HEK293 (cell line): ENCODE measurements around the gene PTGIR.

Experiments used
- CTCF ChIA-PET: fragments of 350-600 bp; formaldehyde crosslinking; extraction: SDS; loops from one replicate; lab custom pipeline; 2021; ENCODE audit warnings: antibody characterized with exemption; lab: Yijun Ruan, JAX
- POLR2A ChIA-PET: fragments of 300-600 bp; formaldehyde crosslinking; extraction: SDS; loops from one replicate; lab custom pipeline; 2020; ENCODE audit warnings: antibody characterized with exemption, inconsistent platforms; lab: Yijun Ruan, JAX
- H3K27ac ChIP-seq: fragments of 200-500 bp; sonication (Bioruptor generic); 2 replicates; pipeline ENCODE4 v1.5.1; 2014; ENCODE audit warnings: low read depth, low read length, control low read depth, inconsistent platforms; ENCODE audit errors: extremely low read depth
- H3K36me3 ChIP-seq, 2 experiments: fragments of 200-500 bp in 1 of 2; sonication (Bioruptor generic) in 1 of 2; 1 replicate in 1 of 2; 2 replicates in 1 of 2; pipeline ENCODE4 v1.5.1; 2014 to 2017; ENCODE audit warnings: inconsistent platforms in 2 of 2, low read length in 2 of 2; ENCODE audit not compliant: control insufficient read depth in 2 of 2, insufficient read depth in 1 of 2
- H3K4me1 ChIP-seq: fragments of 200-500 bp; sonication (Bioruptor generic); 2 replicates; pipeline ENCODE4 v1.5.1; 2014; ENCODE audit warnings: mild to moderate bottlenecking, low read length, inconsistent platforms; ENCODE audit not compliant: control insufficient read depth, insufficient read depth
- H3K4me3 ChIP-seq: 2 replicates; pipeline ENCODE4 v1.5.1; 2011; ENCODE audit warnings: low read depth, mild to moderate bottlenecking, control low read depth, low read length, moderate library complexity
- H3K9me3 ChIP-seq: fragments of 200-500 bp; sonication (Bioruptor generic); 2 replicates; pipeline ENCODE4 v1.5.1; 2014; ENCODE audit warnings: low read depth, low read length, inconsistent platforms; ENCODE audit not compliant: control insufficient read depth, insufficient read depth
- BCL11A ChIP-seq: fragments of 450-650 bp; formaldehyde crosslinking; IDR thresholded peaks from 2 replicates; pipeline ENCODE4 v1.5.1; 2016; ENCODE audit warnings: low read depth, missing biosample characterization, missing genetic modification characterization
- KLF8 ChIP-seq: fragments of 450-650 bp; formaldehyde crosslinking; IDR thresholded peaks from 2 replicates; pipeline ENCODE4 v1.5.1; 2016; ENCODE audit warnings: missing biosample characterization, missing genetic modification characterization
- SETDB1 ChIP-seq: IDR thresholded peaks from one replicate; pipeline ENCODE4 v1.6.1; 2017; ENCODE audit warnings: mild to moderate bottlenecking, low read length, moderate library complexity, mixed read lengths; ENCODE audit not compliant: insufficient read length
- ZBTB1 ChIP-seq: fragments of 450-650 bp; formaldehyde crosslinking; IDR thresholded peaks from 2 replicates; pipeline ENCODE4 v1.5.1; 2016; ENCODE audit warnings: missing biosample characterization, missing genetic modification characterization
- ZFHX2 ChIP-seq: fragments of 450-650 bp; formaldehyde crosslinking; conservative IDR thresholded peaks from 2 replicates; pipeline ENCODE4 v1.5.1; 2016; ENCODE audit warnings: missing biosample characterization, missing genetic modification characterization
- ZFP69B ChIP-seq: fragments of 450-650 bp; formaldehyde crosslinking; IDR thresholded peaks from 2 replicates; pipeline ENCODE4 v1.5.1; 2016; ENCODE audit warnings: missing biosample characterization, missing genetic modification characterization
- ZNF169 ChIP-seq: fragments of 450-650 bp; formaldehyde crosslinking; IDR thresholded peaks from 2 replicates; pipeline ENCODE4 v1.5.1; 2016; ENCODE audit warnings: missing biosample characterization, missing genetic modification characterization
- ZNF211 ChIP-seq: fragments of 450-650 bp; formaldehyde crosslinking; IDR thresholded peaks from 2 replicates; pipeline ENCODE4 v1.5.1; 2016; ENCODE audit warnings: low read depth, missing biosample characterization, missing genetic modification characterization
- ZNF223 ChIP-seq: fragments of 450-650 bp; formaldehyde crosslinking; IDR thresholded peaks from 2 replicates; pipeline ENCODE4 v1.5.1; 2016; ENCODE audit warnings: missing biosample characterization, missing genetic modification characterization
- ZNF292 ChIP-seq: fragments of 450-650 bp; formaldehyde crosslinking; IDR thresholded peaks from 2 replicates; pipeline ENCODE4 v1.5.1; 2016; ENCODE audit warnings: low read depth, missing biosample characterization, missing genetic modification characterization, borderline replicate concordance
- ZNF341 ChIP-seq: fragments of 450-650 bp; formaldehyde crosslinking; IDR thresholded peaks from 2 replicates; pipeline ENCODE4; 2016; ENCODE audit warnings: low read depth, missing biosample characterization, missing genetic modification characterization
- ZNF354C ChIP-seq: fragments of 450-650 bp; formaldehyde crosslinking; IDR thresholded peaks from 2 replicates; pipeline ENCODE4 v1.5.1; 2016; ENCODE audit warnings: missing biosample characterization, missing genetic modification characterization, low read depth, borderline replicate concordance
- ZNF585B ChIP-seq: fragments of 450-650 bp; formaldehyde crosslinking; IDR thresholded peaks from 2 replicates; pipeline ENCODE4 v1.5.1; 2016; ENCODE audit warnings: missing biosample characterization, missing genetic modification characterization
- ZNF596 ChIP-seq: fragments of 450-650 bp; IDR thresholded peaks from 2 replicates; pipeline ENCODE4 v1.5.0; 2018; ENCODE audit warnings: missing biosample characterization, mild to moderate bottlenecking, missing genetic modification characterization, moderate library complexity
- ZNF626 ChIP-seq: fragments of 450-650 bp; sonication (Bioruptor Pico); formaldehyde crosslinking; IDR thresholded peaks from 2 replicates; pipeline ENCODE4 v1.5.1; 2018; ENCODE audit warnings: missing biosample characterization, missing genetic modification characterization, inconsistent platforms
- ZNF629 ChIP-seq: fragments of 450-650 bp; formaldehyde crosslinking; IDR thresholded peaks from 2 replicates; pipeline ENCODE4 v1.5.1; 2017; ENCODE audit warnings: missing biosample characterization, missing genetic modification characterization
- ZNF677 ChIP-seq: fragments of 450-650 bp; IDR thresholded peaks from 2 replicates; pipeline ENCODE4 v1.5.0; 2018; ENCODE audit warnings: missing biosample characterization, mild to moderate bottlenecking, missing genetic modification characterization, moderate library complexity
- ZNF791 ChIP-seq: fragments of 450-650 bp; formaldehyde crosslinking; IDR thresholded peaks from 2 replicates; pipeline ENCODE4 v1.5.1; 2016; ENCODE audit warnings: missing biosample characterization, missing genetic modification characterization
- TF ChIP-seq, protein P1 (sequence below): fragments of 450-650 bp; formaldehyde crosslinking; IDR thresholded peaks from 2 replicates; pipeline ENCODE4 v1.5.1; 2016; ENCODE audit warnings: missing biosample characterization, missing genetic modification characterization
- TF ChIP-seq, protein P2 (sequence below): fragments of 450-650 bp; formaldehyde crosslinking; IDR thresholded peaks from 2 replicates; pipeline ENCODE4 v1.5.1; 2016; ENCODE audit warnings: missing biosample characterization, missing genetic modification characterization
- TF ChIP-seq, protein P3 (sequence below): fragments of 450-650 bp; formaldehyde crosslinking; IDR thresholded peaks from 2 replicates; pipeline ENCODE4 v1.5.1; 2016; ENCODE audit warnings: missing biosample characterization, missing genetic modification characterization
- TF ChIP-seq, protein P4 (sequence below): fragments of 450-650 bp; formaldehyde crosslinking; IDR thresholded peaks from 2 replicates; pipeline ENCODE4 v1.5.1; 2017; ENCODE audit warnings: missing biosample characterization, mild to moderate bottlenecking, missing genetic modification characterization, moderate library complexity
- TF ChIP-seq, protein P5 (sequence below): fragments of 450-650 bp; formaldehyde crosslinking; IDR thresholded peaks from 2 replicates; pipeline ENCODE4; 2016; ENCODE audit warnings: missing biosample characterization, missing genetic modification characterization

PTGIR gene

DNA sequence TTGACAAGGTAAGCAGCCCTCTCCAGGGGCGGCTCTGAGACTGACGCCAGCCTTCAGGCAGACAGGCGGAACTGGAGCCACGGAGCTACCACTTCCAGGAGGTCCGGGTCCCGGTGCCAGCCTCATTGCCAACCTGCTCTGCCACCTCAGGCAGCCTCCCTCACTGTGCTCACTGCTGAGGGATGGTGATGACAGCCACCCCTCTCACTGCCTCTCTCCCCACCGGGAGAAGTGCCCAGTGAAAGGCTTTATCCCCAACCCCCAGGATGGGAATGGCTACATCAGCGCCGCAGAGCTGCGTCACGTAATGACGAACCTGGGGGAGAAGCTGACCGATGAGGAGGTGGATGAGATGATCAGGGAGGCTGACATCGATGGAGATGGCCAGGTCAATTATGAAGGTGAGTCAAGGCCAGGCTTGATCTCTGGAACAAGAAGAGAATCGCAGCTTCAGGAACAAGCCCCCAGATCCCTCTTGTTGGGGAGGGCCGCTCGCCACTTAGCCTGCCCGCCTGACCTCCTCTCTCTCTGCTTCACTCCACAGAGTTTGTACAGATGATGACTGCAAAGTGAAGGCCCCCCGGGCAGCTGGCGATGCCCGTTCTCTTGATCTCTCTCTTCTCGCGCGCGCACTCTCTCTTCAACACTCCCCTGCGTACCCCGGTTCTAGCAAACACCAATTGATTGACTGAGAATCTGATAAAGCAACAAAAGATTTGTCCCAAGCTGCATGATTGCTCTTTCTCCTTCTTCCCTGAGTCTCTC is 16.1 kb downstream of the PTGIR start (continued):
- TF ChIP-seq, protein P1, sequence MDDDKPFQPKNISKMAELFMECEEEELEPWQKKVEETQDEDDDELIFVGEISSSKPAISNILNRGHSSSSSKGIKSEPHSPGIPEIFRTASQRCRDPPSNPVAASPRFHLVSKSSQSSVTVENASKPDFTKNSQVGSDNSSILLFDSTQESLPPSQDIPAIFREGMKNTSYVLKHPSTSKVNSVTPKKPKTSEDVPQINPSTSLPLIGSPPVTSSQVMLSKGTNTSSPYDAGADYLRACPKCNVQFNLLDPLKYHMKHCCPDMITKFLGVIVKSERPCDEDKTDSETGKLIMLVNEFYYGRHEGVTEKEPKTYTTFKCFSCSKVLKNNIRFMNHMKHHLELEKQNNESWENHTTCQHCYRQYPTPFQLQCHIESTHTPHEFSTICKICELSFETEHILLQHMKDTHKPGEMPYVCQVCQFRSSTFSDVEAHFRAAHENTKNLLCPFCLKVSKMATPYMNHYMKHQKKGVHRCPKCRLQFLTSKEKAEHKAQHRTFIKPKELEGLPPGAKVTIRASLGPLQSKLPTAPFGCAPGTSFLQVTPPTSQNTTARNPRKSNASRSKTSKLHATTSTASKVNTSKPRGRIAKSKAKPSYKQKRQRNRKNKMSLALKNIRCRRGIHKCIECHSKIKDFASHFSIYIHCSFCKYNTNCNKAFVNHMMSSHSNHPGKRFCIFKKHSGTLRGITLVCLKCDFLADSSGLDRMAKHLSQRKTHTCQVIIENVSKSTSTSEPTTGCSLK (tag by site-specific recombination) = no peak
- no peak for TF ChIP-seq ZNF677 (tag by site-specific recombination)
- TF ChIP-seq ZFHX2 = no peak
- no peak for TF ChIP-seq ZNF629 (tag by site-specific recombination)
- no peak for TF ChIP-seq ZNF211
- no peak for TF ChIP-seq BCL11A
- TF ChIP-seq KLF8 (tag by site-specific recombination) = no peak
- TF ChIP-seq, protein P2, sequence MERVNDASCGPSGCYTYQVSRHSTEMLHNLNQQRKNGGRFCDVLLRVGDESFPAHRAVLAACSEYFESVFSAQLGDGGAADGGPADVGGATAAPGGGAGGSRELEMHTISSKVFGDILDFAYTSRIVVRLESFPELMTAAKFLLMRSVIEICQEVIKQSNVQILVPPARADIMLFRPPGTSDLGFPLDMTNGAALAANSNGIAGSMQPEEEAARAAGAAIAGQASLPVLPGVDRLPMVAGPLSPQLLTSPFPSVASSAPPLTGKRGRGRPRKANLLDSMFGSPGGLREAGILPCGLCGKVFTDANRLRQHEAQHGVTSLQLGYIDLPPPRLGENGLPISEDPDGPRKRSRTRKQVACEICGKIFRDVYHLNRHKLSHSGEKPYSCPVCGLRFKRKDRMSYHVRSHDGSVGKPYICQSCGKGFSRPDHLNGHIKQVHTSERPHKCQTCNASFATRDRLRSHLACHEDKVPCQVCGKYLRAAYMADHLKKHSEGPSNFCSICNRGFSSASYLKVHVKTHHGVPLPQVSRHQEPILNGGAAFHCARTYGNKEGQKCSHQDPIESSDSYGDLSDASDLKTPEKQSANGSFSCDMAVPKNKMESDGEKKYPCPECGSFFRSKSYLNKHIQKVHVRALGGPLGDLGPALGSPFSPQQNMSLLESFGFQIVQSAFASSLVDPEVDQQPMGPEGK (tag by site-specific recombination) = no peak
- TF ChIP-seq, all 188 proteins: peak for 0

DNA sequence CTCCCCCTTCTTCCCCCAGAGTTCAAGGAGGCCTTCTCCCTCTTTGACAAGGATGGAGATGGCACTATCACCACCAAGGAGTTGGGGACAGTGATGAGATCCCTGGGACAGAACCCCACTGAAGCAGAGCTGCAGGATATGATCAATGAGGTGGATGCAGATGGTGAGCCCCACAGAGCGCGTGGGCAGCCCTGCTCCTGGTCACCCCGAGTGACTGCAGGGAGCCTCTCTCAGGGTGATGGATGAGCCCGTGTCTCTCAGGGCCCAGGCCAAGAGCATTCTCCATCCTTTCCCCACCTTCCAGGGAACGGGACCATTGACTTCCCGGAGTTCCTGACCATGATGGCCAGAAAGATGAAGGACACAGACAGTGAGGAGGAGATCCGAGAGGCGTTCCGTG is 16.7 kb downstream of the PTGIR start:
- CTCF ChIA-PET = interaction anchor here (1.4 to 3.5 kb wide), 3 partner anchors 9 to 78 kb away, joined by 3 to 23 read pairs (median 17); partner anchors contain the start of gene DACT3
- H3K36me3 ChIP-seq = peaks cover 37 to 70% of the 10 kb centered on the region in 2 experiments

More for the DNA sequence above, 16.7 kb downstream of the PTGIR start:
- POLR2A ChIA-PET = interaction anchor here (0.6 kb wide), 1 partner anchor 75 kb away, joined by 3 read pairs; no protein-coding TSS in a partner anchor
- Histone ChIP-seq H3K4me1 (peaks cover 5% of the 10 kb centered on the region), H3K4me3 (no peak overlapping the region), H3K27ac (no peak overlapping the region), H3K9me3 (no peaks in the 10 kb centered on the region)
- no peak for TF ChIP-seq ZNF292 (tag by site-specific recombination)
- TF ChIP-seq, protein P3, sequence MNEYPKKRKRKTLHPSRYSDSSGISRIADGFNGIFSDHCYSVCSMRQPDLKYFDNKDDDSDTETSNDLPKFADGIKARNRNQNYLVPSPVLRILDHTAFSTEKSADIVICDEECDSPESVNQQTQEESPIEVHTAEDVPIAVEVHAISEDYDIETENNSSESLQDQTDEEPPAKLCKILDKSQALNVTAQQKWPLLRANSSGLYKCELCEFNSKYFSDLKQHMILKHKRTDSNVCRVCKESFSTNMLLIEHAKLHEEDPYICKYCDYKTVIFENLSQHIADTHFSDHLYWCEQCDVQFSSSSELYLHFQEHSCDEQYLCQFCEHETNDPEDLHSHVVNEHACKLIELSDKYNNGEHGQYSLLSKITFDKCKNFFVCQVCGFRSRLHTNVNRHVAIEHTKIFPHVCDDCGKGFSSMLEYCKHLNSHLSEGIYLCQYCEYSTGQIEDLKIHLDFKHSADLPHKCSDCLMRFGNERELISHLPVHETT (tag by site-specific recombination) = no peak
- no peak for TF ChIP-seq SETDB1
- TF ChIP-seq, protein P4, sequence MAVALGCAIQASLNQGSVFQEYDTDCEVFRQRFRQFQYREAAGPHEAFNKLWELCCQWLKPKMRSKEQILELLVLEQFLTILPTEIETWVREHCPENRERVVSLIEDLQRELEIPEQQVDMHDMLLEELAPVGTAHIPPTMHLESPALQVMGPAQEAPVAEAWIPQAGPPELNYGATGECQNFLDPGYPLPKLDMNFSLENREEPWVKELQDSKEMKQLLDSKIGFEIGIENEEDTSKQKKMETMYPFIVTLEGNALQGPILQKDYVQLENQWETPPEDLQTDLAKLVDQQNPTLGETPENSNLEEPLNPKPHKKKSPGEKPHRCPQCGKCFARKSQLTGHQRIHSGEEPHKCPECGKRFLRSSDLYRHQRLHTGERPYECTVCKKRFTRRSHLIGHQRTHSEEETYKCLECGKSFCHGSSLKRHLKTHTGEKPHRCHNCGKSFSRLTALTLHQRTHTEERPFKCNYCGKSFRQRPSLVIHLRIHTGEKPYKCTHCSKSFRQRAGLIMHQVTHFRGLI = no peak
- no peak for TF ChIP-seq ZBTB1 (tag by site-specific recombination)
- TF ChIP-seq ZNF596 (tag by site-specific recombination) = no peak
- TF ChIP-seq ZNF223 (tag by site-specific recombination) = no peak
- TF ChIP-seq, protein P5, sequence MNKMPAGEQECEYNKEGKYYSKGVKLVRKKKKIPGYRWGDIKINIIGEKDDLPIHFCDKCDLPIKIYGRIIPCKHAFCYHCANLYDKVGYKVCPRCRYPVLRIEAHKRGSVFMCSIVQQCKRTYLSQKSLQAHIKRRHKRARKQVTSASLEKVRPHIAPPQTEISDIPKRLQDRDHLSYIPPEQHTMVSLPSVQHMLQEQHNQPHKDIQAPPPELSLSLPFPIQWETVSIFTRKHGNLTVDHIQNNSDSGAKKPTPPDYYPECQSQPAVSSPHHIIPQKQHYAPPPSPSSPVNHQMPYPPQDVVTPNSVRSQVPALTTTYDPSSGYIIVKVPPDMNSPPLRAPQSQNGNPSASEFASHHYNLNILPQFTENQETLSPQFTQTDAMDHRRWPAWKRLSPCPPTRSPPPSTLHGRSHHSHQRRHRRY (tag by site-specific recombination) = no peak
- TF ChIP-seq ZNF341 (tag by site-specific recombination) = no peak
- no peak for TF ChIP-seq ZNF626 (tag by site-specific recombination)
- TF ChIP-seq ZNF791 (tag by site-specific recombination) = no peak
- no peak for TF ChIP-seq ZNF585B
- TF ChIP-seq ZNF354C (tag by site-specific recombination) = no peak
- no peak for TF ChIP-seq ZNF169 (tag by site-specific recombination)
- TF ChIP-seq ZFP69B = no peak
- TF ChIP-seq, all 188 proteins: peak for 0
